Activated T-cell treated with anti-CD3 and anti-CD28 coated beads, Interleukin-2, amount 50 U/mL, for 4 hours (primary cell): ENCODE results near the gene TRA2B. TPM values are rescaled to one million over a fixed set of nuclear protein-coding genes. Genes with fewer than 3 reads are reported as not detected.

Experiments
- ATAC-seq, 2 donors: fragments of 200-7000 bp; cut with Tn5 transposase; one replicate each; pipeline ENCODE4 v1.10.0; 2021
- DNase-seq: peaks from one replicate; pipeline ENCODE4 v3.0.0-alpha.2; 2020
- H3K27me3 Mint-ChIP-seq: one replicate; pipeline ENCODE4 v1.8.0; 2021; ENCODE audit warnings: low read depth, mixed read lengths
- H3K36me3 Mint-ChIP-seq: one replicate; pipeline ENCODE4 v1.8.0; 2022; ENCODE audit warnings: mixed read lengths; ENCODE audit not compliant: insufficient read depth
- H3K4me1 Mint-ChIP-seq: one replicate; pipeline ENCODE4 v1.8.0; 2021; ENCODE audit warnings: low read depth, mixed read lengths
- H3K4me3 Mint-ChIP-seq: one replicate; pipeline ENCODE4 v1.8.0; 2021; ENCODE audit warnings: mild to moderate bottlenecking, moderate library complexity, mixed read lengths
- H3K9me3 Mint-ChIP-seq: one replicate; pipeline ENCODE4 v1.8.0; 2021; ENCODE audit warnings: mixed read lengths
- total RNA-seq, 3 donors: library from RNA; stranded (reverse); gene quantifications; one replicate each; pipeline ENCODE4 v1.2.1, GENCODE V29; 2021

TRA2B gene
- total RNA-seq, result 100 to 1,000 TPM; 348 to 373 (median 355) TPM

DNA sequence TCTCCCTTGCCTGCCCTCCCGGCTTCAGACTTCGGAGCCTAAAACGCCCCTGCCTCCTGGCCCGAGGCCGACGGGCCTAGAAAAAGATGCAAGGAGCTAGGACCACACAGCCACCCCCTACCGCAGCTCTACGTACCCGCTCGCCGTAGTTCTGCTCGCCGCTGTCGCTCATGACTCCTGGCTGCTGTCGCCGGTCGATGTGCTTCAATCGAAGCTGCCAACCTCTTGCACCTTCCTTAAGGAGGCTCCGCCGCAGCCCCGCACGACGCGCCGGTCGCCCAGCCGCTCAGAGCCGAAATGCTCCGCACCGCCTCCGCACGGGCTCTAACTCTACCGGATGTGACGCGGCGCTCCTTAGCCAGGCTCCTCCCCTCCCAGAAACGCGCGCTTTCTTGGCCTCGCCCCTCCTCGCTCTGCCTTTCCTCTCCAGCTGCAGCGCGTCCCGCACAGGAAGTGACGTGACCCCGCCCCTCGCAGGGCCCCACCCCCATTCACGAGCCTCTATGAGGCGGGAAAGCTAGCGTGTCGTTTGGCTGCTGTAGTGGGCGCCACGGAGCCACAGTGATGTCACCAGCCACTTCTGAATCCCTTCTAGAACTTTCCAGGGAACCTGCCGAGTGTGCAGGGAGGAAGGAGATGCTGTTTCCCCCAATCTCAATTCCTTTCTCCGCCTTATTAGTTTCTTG is at the start of gene TRA2B:
TRA2B (minus strand) TSS at position 326 of the 686 bp plus-strand sequence; CDS start at position 172, 154 bp downstream.
- Mint-ChIP-seq H3K36me3 (peaks cover 35% of the 10 kb centered on the region), H3K4me1 (peaks cover 23% of the 10 kb centered on the region), H3K4me3 (peak within 1 kb of the TSS; percentile 100), H3K27me3 (no peaks in the 10 kb centered on the region), H3K9me3 (peaks cover 3% of the 10 kb centered on the region)
- ATAC-seq (peak; percentile 90 to 91), DNase-seq (peak; percentile 99)

DNA sequence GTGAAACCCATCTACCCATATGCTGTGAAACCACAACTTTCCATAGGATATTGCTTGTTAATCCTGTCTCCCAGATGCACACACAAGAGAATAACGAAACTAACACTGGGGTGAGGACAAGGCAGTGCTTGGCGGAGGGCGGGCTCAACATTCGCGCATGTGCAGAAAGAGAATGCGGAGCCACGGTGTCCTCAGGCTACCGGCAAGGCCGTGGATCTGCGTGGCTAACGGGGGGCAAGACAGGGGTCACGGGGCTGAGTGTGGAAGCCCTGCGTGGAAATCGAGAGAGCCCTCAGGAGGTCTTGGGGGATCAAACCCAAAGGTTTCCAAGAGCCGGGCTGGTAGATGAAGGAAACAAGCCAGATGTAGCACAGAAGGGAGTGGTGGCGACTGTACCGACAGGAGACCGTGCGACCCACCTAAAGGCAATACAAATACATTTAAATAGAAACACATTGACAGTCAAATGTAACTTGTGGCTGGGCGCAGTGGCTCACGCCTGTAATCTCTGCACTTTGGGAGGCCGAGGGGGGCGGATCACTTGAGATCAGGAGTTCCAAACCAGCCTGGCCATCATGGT is 48.5 kb upstream of the TRA2B start:
- H3K9me3 Mint-ChIP-seq, result no peaks in the 10 kb centered on the region

DNA sequence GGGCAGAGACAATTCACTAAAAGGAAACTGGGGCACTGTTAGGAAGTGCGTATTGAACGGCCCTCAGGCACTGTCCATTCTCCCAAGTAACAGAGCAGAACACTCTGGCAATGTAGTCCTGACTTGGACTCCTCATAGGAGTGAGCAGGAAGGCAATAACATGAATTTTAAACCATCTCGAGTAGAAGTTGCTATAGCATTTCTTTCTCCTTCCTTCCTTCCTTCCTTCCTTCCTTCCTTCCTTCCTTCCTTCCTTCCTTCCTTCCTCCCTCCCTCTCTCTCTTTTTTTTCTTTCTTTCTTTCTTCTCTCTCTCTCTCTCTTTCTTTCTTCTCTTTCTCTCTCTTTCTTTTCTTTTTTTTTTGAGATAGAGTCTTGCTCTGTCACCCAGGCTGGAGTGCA is 46.4 kb upstream of the TRA2B start:
- no peak overlapping the region for H3K4me3 Mint-ChIP-seq

More for the DNA sequence above, 48.5 kb upstream of the TRA2B start:
- ATAC-seq (no peak), DNase-seq (no peak)
- no peak overlapping the region for H3K4me3 Mint-ChIP-seq
- no peaks in the 10 kb centered on the region for H3K36me3 Mint-ChIP-seq
- H3K4me1 Mint-ChIP-seq, result peaks cover 4% of the 10 kb centered on the region
- peaks cover 15% of the 10 kb centered on the region for H3K27me3 Mint-ChIP-seq

DNA sequence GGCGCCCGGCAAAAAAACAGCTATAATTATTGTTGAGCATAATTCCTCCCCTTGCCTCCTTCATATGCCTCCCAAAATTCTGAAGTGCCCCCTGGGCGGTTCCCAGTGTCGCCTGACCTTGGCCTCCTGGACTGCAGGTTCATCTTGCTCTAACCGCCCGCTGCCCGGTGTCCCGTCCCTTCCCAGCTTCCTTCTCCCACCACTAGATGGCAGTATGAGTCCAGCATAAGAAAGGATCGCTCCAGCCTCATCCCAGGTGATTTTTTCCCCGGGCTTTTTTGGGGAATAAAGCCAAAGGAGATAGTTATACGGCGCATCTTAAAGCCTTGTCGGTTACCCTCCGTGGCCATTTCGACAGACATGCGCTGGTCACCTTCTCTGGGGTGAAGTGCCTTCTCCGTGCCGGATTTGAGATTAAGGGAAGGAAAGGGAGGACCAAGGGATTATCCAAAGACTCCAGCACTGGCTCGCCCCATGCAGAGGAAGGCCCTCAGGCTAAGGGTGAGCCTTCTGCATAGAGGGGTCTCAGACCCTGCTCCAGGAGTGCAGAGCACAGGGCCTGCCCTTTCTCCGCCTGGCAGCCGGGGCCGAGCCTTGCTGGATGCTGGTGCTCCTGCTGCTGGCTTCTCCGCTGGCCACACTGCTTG is 45.8 kb upstream of the TRA2B start:
- DNase-seq (peak; percentile 47), ATAC-seq (peak; percentile 86 to 87)
- Mint-ChIP-seq H3K4me3 (no peak overlapping the region), H3K4me1 (peaks cover 4% of the 10 kb centered on the region), H3K9me3 (no peaks in the 10 kb centered on the region), H3K27me3 (peaks cover 12% of the 10 kb centered on the region), H3K36me3 (no peaks in the 10 kb centered on the region)

More for the DNA sequence above, 46.4 kb upstream of the TRA2B start:
- ATAC-seq (no peak), DNase-seq (no peak)
- H3K4me1 Mint-ChIP-seq, result peaks cover 4% of the 10 kb centered on the region
- no peaks in the 10 kb centered on the region for H3K9me3 Mint-ChIP-seq
- H3K36me3 Mint-ChIP-seq, result no peaks in the 10 kb centered on the region
- H3K27me3 Mint-ChIP-seq, result peaks cover 12% of the 10 kb centered on the region

DNA sequence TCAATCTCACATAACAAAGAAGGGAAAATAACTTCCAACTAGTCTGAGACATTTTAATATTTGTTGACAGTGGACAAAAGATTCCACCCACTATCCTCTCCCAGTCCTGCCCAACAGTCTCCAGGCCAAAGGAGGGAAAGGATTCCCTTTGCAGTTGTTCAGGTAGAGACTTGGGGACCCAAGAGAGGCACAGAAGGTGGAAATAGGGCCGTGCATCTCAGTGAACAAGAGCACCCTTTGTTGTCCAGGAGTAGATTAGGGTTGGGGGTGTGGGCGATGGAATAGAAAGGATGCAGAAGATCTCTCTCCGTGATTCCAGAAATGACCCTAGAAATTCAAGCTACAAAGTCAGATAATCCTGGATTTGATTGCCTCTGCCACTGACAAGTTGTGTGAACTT is 44.8 kb upstream of the TRA2B start:
- Mint-ChIP-seq H3K36me3 (no peaks in the 10 kb centered on the region), H3K4me3 (no peak overlapping the region), H3K27me3 (peaks cover 12% of the 10 kb centered on the region), H3K4me1 (peaks cover 4% of the 10 kb centered on the region), H3K9me3 (no peaks in the 10 kb centered on the region)
- DNase-seq, result no peak
- ATAC-seq, result no peak

DNA sequence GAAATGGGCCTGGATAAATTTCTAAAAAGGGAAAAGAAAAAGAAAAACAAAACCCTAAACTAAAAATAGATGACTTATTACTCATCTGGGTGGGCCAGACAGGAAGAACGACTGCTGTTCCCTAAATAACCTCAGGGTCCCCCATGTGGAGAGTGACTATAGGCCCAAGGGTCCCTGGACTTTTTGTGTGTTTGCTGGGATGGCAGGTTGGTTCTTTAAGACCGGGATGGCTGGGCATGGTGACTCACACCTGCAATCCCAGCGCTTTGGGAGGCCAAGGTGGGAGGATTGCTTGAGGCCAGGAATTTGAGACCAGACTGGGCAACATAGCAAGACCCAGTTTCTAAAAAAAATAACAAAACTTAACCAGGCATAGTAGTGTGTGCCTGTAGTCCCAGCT is 43.8 kb upstream of the TRA2B start:
- DNase-seq (no peak), ATAC-seq (no peak)
- H3K36me3 Mint-ChIP-seq, result no peaks in the 10 kb centered on the region
- peaks cover 12% of the 10 kb centered on the region for H3K27me3 Mint-ChIP-seq
- H3K4me1 Mint-ChIP-seq, result peaks cover 12% of the 10 kb centered on the region
- H3K4me3 Mint-ChIP-seq, result no peak overlapping the region
- H3K9me3 Mint-ChIP-seq, result no peaks in the 10 kb centered on the region

DNA sequence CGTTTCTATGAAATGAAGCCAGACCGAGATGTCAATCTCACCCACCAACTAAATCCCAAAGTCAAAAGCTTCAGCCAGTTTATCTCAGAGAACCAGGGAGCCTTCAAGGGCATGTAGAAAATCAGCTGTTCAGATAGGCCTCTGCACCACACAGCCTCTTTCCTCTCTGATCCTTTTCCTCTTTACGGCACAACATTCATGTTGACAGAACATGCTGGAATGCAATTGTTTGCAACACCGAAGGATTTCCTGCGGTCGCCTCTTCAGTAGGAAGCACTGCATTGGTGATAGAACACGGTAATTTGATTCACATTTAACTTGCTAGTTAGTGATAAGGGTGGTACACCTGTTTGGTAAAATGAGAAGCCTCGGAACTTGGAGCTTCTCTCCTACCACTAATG is 41.9 kb upstream of the TRA2B start:
- DNase-seq (no peak), ATAC-seq (no peak)
- Mint-ChIP-seq H3K4me1 (peaks cover 12% of the 10 kb centered on the region), H3K27me3 (peaks cover 12% of the 10 kb centered on the region), H3K9me3 (no peaks in the 10 kb centered on the region), H3K36me3 (no peaks in the 10 kb centered on the region), H3K4me3 (no peak overlapping the region)

DNA sequence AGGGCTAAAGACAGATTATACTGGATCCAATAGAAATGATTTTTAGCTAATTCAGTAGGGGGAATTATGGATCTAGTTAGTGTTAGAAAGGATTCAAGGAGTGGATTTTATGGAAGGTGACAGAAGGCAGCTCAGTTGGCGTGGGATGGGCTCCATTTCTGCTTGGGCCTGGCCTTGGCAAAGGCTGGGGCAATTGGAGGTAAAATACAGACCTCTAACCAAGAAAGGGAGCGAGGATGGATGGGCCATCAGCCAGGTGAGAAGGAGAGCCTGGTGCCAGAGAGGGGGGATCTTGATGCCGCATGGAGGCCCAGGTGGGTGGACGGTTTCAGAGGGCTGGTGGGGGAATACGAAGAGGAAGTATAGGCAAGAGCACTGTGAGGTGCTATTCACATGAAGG is 40.7 kb upstream of the TRA2B start:
- Mint-ChIP-seq H3K9me3 (no peaks in the 10 kb centered on the region), H3K4me3 (no peak overlapping the region), H3K36me3 (no peaks in the 10 kb centered on the region), H3K27me3 (peaks cover 8% of the 10 kb centered on the region), H3K4me1 (peaks cover 11% of the 10 kb centered on the region)
- DNase-seq (no peak), ATAC-seq (no peak)

DNA sequence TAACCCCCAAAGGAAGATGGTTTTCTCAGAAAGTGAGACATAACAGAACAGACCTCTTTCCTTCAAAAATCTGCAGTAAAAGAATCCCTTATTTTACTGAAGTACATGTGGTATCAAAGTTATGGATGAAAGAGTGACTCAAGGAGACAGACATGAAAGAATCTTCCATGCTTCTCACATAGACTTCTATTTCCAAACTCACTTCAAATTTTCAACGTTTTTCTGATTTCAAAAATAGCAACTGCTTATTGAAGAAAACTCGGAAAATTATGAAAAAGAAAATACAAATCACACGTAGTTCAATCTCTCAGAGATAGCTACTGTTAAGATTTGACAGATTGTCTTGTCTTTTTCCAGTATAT is 39.8 kb upstream of the TRA2B start:
- Mint-ChIP-seq H3K27me3 (peaks cover 3% of the 10 kb centered on the region), H3K4me1 (peaks cover 9% of the 10 kb centered on the region), H3K4me3 (no peak overlapping the region), H3K9me3 (no peaks in the 10 kb centered on the region), H3K36me3 (no peaks in the 10 kb centered on the region)
- DNase-seq, result no peak
- ATAC-seq, result no peak

DNA sequence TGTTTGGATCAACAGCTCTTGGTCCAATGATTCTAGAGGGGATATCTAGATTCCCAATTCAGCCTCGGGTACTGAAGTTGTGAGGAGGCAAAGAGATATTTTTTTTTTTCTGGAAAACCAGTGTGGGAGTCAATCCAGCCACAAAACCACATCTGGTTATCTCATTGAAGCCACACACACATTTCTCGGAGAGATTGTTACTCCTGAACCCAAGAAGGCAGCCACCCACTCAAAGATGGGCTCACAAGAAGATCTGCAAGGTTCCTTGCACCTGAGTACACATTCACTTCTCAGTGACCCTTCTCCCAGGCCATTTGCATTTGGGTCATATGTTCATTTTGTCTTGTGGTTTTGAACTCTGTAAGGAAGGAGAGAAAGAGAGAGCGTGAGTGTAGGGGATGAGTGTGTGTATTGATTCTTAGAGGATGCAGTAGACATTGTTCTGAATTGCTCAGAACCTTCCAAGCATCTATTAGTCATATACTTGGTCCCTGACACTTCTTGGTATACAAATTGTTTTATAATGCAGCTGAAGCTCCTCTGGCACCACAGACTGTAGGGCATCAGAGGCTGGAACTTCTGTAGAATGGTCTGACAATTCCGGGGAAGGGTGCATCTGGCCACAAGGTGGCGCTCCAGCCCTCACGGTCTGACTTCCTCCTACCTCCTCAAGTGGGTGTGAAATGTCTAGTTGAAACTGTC is 39.3 kb upstream of the TRA2B start:
- DNase-seq (peak; percentile 82), ATAC-seq (peak; percentile 92 to 93)
- Mint-ChIP-seq H3K4me3 (no peak overlapping the region), H3K27me3 (no peaks in the 10 kb centered on the region), H3K36me3 (no peaks in the 10 kb centered on the region), H3K4me1 (peaks cover 9% of the 10 kb centered on the region), H3K9me3 (no peaks in the 10 kb centered on the region)

DNA sequence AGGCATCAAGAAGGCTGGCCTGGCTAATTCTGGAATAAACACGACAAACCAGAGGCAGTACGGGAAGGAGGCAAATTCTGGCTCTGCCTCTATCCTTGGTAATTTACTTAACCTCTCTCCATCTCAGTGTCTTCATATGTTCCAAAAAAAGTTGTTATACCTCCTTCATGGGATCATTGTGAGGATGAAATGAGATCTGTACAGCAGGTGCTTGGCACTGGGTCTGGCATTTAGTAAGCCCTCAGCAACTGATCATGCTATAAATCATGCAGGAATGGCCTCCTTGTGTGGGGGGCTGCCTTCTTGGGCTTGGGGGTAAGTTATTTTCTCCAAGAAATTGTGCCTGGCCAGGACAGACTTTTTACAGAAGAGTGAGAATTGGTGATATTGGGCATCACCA is 38.3 kb upstream of the TRA2B start:
- H3K9me3 Mint-ChIP-seq, result no peaks in the 10 kb centered on the region
- H3K27me3 Mint-ChIP-seq, result no peaks in the 10 kb centered on the region
- H3K4me3 Mint-ChIP-seq, result no peak overlapping the region
- ATAC-seq, result no peak
- H3K36me3 Mint-ChIP-seq, result no peaks in the 10 kb centered on the region
- DNase-seq, result no peak
- peaks cover 9% of the 10 kb centered on the region for H3K4me1 Mint-ChIP-seq

DNA sequence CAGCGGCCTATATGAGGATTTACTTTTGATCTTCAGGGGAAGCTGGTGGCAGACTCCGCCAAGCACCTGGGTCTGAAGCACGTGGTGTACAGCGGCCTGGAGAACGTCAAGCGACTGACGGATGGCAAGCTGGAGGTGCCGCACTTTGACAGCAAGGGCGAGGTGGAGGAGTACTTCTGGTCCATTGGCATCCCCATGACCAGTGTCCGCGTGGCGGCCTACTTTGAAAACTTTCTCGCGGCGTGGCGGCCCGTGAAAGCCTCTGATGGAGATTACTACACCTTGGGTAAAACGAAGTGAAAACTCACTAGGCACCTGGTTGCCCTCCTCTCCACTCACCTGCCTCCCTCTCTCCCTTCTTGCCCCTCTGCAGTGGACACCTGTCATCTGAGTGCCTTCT is 33.8 kb upstream of the TRA2B start:
- Mint-ChIP-seq H3K4me3 (no peak overlapping the region), H3K27me3 (no peaks in the 10 kb centered on the region), H3K4me1 (no peaks in the 10 kb centered on the region), H3K36me3 (no peaks in the 10 kb centered on the region), H3K9me3 (no peaks in the 10 kb centered on the region)
- DNase-seq (no peak), ATAC-seq (no peak)

DNA sequence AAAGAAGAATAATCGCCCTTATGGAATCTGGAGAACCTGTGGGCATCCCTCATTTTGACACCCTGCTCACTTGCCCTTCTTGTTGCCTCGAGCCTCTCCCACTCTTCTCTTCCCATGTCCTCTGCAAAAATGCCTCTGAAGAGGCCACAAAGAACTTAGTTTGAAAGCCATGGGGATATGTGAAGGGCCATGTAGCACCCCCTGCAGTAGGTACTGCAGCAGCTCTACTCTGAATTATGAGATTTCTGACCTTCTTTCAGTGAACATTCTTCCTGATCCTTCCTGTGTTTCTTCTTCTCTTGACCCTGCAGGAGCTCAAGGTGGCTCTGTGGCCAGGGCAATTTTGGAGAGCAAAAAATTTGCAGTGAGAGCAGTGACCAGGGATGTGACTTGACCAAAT is 30.4 kb upstream of the TRA2B start:
- Mint-ChIP-seq H3K4me3 (no peak overlapping the region), H3K27me3 (no peaks in the 10 kb centered on the region), H3K4me1 (no peaks in the 10 kb centered on the region), H3K36me3 (no peaks in the 10 kb centered on the region), H3K9me3 (peaks cover 15% of the 10 kb centered on the region)
- DNase-seq, result no peak
- no peak for ATAC-seq

DNA sequence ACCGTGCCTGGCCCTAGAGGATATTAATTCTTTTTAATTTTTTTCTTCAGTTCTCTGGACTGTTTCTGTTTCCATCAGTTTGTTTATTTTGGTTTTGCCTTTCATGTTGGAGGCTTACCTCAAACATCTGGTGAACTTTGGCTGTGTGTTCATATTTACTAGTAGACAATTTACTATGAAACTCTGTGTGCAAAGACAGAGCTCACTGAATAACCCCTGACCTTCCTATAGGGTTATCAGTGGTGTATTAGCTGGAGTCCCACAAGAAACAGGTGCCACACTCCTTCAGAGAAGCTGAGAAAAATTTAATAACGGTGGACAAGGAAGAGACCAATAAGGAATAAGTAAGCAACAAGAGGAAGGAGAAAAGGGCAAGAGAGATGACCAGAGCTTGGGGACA is 28.8 kb upstream of the TRA2B start:
- Mint-ChIP-seq H3K4me1 (no peaks in the 10 kb centered on the region), H3K9me3 (peaks cover 15% of the 10 kb centered on the region), H3K27me3 (no peaks in the 10 kb centered on the region), H3K36me3 (no peaks in the 10 kb centered on the region), H3K4me3 (no peak overlapping the region)
- no peak for DNase-seq
- ATAC-seq, result no peak
